Ovary (tissue), 9 donors: Measurements from ENCODE around the gene OR2T6. TPM values are rescaled to one million over a fixed set of nuclear protein-coding genes. Genes with fewer than 3 reads are reported as not detected.

Experiments
- DNase-seq, 5 donors: peaks; one replicate each; pipeline ENCODE4 v3.0.0-alpha.2; 2019 to 2020
- H3K27ac ChIP-seq, 2 donors: fragments of 200-600 bp; one replicate each; pipeline versions ENCODE4 v1.5.1 to v1.8.0; 2019 to 2022
- H3K27me3 ChIP-seq: fragments of 200-600 bp; one replicate; pipeline ENCODE4 v1.8.0; 2022
- H3K36me3 ChIP-seq: fragments of 200-600 bp; sonication (generic); one replicate; pipeline ENCODE4 v1.5.1; 2019
- H3K4me1 ChIP-seq: one replicate; pipeline ENCODE4 v1.8.1; 2013; ENCODE audit warnings: mild to moderate bottlenecking, moderate library complexity; ENCODE audit not compliant: insufficient read depth
- H3K4me3 ChIP-seq: fragments of 200-600 bp; sonication (generic); one replicate; pipeline ENCODE4 v1.5.1; 2017
- H3K9me3 ChIP-seq, 2 donors: fragments of 200-600 bp in 1 of 2; sonication (generic) in 1 of 2; one replicate each; pipeline versions ENCODE4 v1.5.1 to v1.8.1; 2013 to 2019; ENCODE audit warnings: mild to moderate bottlenecking in 1 of 2, moderate library complexity in 1 of 2
- CTCF ChIP-seq, 3 donors: fragments of 450-650 bp in 2 of 3; fragments of 200-600 bp in 1 of 3; IDR thresholded peaks; one replicate each; pipeline versions ENCODE4 v1.5.1 to v1.8.0; 2016 to 2022; ENCODE audit warnings: antibody characterized with exemption in 3 of 3, mild to moderate bottlenecking in 1 of 3
- EP300 ChIP-seq: sonication (generic); formaldehyde crosslinking; IDR thresholded peaks from one replicate; pipeline ENCODE4 v1.6.1; 2017; ENCODE audit warnings: antibody characterized with exemption
- POLR2A ChIP-seq: fragments of 450-650 bp; IDR thresholded peaks from one replicate; pipeline ENCODE4 v1.6.1; 2017; ENCODE audit warnings: antibody characterized with exemption, mild to moderate bottlenecking, moderate library complexity
- WGBS, 3 donors: extraction: QIAGEN DNeasy Blood & Tissue Kit in 1 of 3; methylation state at CpG; one replicate each; pipeline versions ENCODE4 v1.1.5 to v1.1.7; 2013 to 2017; 5-methylcytosine and 5-hydroxymethylcytosine counted together
- intact Hi-C, 4 donors: fragments of 100-400 bp; cut with DNase I; formaldehyde crosslinking; loops; one replicate each; pipeline versions ENCODE4 v1.11.0 to v1.15.1; 2022 to 2023
- polyA plus RNA-seq, 2 donors: library from polyadenylated mRNA; stranded (reverse); fragments of 200-250 nt in 1 of 2; fragments of 350-450 nt in 1 of 2; fragmentation: Illumina TruSeq in 1 of 2; extraction: RNeasy Lipid Tissue Mini Kit (QIAGEN cat#74804) in 1 of 2; gene quantifications; one replicate each; pipeline ENCODE4 v1.2.3, GENCODE V29; 2013 to 2014
- total RNA-seq, 7 donors: library from RNA; depleted of rRNA in 2 of 7; stranded (reverse); fragments of >200 nt in 2 of 7; fragmentation: NEBNext Ultra II Directional in 3 of 7; extraction: Animal tissue kit (Norgen Biotek cat#: 25700) in 3 of 7; gene quantifications; one replicate each; pipeline versions ENCODE4 v1.1.0 to v1.2.4, GENCODE V29; 2016 to 2023
- donor health status: DM: no; HTN: no; CAD: no; lungs with moderate emphysema.
- donor health status: DM: no; HTN: no; CAD: no.
- donor health status: Bipolar disorder and iron deficiency.
- donor health status: DM: yes; HTN: yes; CAD: no.
- donor health status: DM: no; HTN: no; CAD: no.
- donor health status: DM: yes; HTN: yes; CAD: no.

The OR2T6 gene
- total and polyA plus RNA-seq, 9 donors: not detected

GRCh38 chr1:248376916-248377315 is 1.4 kb downstream of the OR2T6 start:
- intact Hi-C loops: no loop called here
- Histone ChIP-seq H3K4me1 (no peaks in the 10 kb centered on the region), H3K27ac (no peak overlapping the region), H3K4me3 (no peak overlapping the region), H3K27me3 (no peaks in the 10 kb centered on the region), H3K36me3 (no peaks in the 10 kb centered on the region), H3K9me3 (no peaks in the 10 kb centered on the region)
- TF ChIP-seq POLR2A: no peak
- TF ChIP-seq CTCF (IDR thresholded peaks at IDR 0.05): no peak
- TF ChIP-seq EP300: no peak
- DNase-seq: no peak
- 54 to 64% (median 59%) methylated on average over 3 of the region's 3 CpGs for WGBS, 3 donors

GRCh38 chr1:248380854-248381253 is 5.3 kb downstream of the OR2T6 start:
- Histone ChIP-seq H3K27me3 (no peaks in the 10 kb centered on the region), H3K27ac (no peak overlapping the region), H3K4me3 (no peak overlapping the region), H3K4me1 (no peaks in the 10 kb centered on the region), H3K36me3 (no peaks in the 10 kb centered on the region), H3K9me3 (no peaks in the 10 kb centered on the region)
- intact Hi-C loops: no loop called here
- DNase-seq: no peak
- WGBS, 3 donors: 82 to 87% (median 83%) methylated on average over 3 of the region's 3 CpGs
- TF ChIP-seq POLR2A (no peak), EP300 (no peak), CTCF (IDR thresholded peaks at IDR 0.05) (no peak)

GRCh38 chr1:248388426-248388825 is 12.9 kb downstream of the OR2T6 start:
- WGBS, 3 donors: 62 to 70% (median 65%) methylated on average over 2 of the region's 2 CpGs
- no peak overlapping the region for H3K27ac ChIP-seq

GRCh38 chr1:248393050-248393449 is 17.5 kb downstream of the OR2T6 start:
- H3K36me3 ChIP-seq: no peaks in the 10 kb centered on the region
- no peaks in the 10 kb centered on the region for H3K9me3 ChIP-seq
- H3K4me1 ChIP-seq: no peaks in the 10 kb centered on the region
- intact Hi-C loops: no loop called here
- no peak overlapping the region for H3K27ac ChIP-seq
- no peak for DNase-seq
- TF ChIP-seq EP300: no peak
- no peak for TF ChIP-seq CTCF (IDR thresholded peaks at IDR 0.05)
- TF ChIP-seq POLR2A: no peak
- WGBS, 3 donors: 43 to 58% (median 44%) methylated on average over 2 of the region's 2 CpGs
- H3K27me3 ChIP-seq: no peaks in the 10 kb centered on the region
- H3K4me3 ChIP-seq: no peak overlapping the region

More at GRCh38 chr1:248388426-248388825, 12.9 kb downstream of the OR2T6 start:
- Histone ChIP-seq H3K36me3 (no peaks in the 10 kb centered on the region), H3K9me3 (no peaks in the 10 kb centered on the region), H3K4me1 (no peaks in the 10 kb centered on the region), H3K27me3 (no peaks in the 10 kb centered on the region), H3K4me3 (no peak overlapping the region)
- intact Hi-C loops: no loop called here
- no peak for TF ChIP-seq CTCF (IDR thresholded peaks at IDR 0.05)
- TF ChIP-seq EP300: no peak
- TF ChIP-seq POLR2A: no peak
- no peak for DNase-seq
